ENCODE measurements around the gene BTBD17. TPM values are rescaled to one million over a fixed set of nuclear protein-coding genes. Genes with fewer than 3 reads are reported as not detected.

Gene BTBD17
- total and polyA plus RNA-seq, 7 donors, result 0.03 TPM; not detected in 6

DNA sequence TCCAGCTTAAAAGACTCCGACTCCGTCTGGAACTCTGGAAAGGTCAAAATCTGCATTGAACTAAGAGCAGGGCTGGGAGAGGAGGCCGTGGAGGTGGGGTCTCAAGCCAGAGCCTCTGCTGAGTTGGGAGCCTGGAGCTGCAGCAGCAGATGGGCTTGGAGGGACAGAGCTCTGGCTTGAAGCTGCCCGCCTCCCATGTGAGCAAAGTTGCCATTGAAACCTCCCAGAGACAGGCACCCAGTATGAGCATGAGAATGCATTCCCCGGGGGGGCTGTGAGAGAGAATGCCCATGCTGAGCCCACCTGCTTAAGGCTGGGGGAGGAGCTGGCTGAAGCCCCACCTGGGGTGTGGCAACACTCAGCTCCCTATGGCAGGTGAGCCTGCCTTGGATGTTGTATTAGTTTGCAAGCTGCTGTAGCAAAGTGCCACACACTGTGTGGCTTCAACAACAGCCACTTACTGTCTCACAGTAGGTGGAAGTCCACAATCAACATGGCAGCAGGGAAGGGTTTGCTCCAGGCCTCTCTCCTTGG is 26.1 kb downstream of the BTBD17 start:
- no peak overlapping the region for H3K4me3 ChIP-seq
- H3K36me3 ChIP-seq, result no peaks in the 10 kb centered on the region
- no peaks in the 10 kb centered on the region for H3K4me1 ChIP-seq
- TF ChIP-seq POLR2AphosphoS5 (IDR thresholded peaks at IDR 0.05) (no peak), POLR2A (IDR thresholded peaks at IDR 0.05) (no peak), EP300 (IDR thresholded peaks at IDR 0.05) (no peak)
- TF ChIP-seq, protein P1, sequence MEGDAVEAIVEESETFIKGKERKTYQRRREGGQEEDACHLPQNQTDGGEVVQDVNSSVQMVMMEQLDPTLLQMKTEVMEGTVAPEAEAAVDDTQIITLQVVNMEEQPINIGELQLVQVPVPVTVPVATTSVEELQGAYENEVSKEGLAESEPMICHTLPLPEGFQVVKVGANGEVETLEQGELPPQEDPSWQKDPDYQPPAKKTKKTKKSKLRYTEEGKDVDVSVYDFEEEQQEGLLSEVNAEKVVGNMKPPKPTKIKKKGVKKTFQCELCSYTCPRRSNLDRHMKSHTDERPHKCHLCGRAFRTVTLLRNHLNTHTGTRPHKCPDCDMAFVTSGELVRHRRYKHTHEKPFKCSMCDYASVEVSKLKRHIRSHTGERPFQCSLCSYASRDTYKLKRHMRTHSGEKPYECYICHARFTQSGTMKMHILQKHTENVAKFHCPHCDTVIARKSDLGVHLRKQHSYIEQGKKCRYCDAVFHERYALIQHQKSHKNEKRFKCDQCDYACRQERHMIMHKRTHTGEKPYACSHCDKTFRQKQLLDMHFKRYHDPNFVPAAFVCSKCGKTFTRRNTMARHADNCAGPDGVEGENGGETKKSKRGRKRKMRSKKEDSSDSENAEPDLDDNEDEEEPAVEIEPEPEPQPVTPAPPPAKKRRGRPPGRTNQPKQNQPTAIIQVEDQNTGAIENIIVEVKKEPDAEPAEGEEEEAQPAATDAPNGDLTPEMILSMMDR (IDR thresholded peaks at IDR 0.05), result no peak
- no peak overlapping the region for H3K27ac ChIP-seq
- intact Hi-C loops (cut with DNase I), result no loop called here
- DNase-seq, result no peak
- H3K9me3 ChIP-seq, result peaks cover 0 to 2% (median 0%) of the 10 kb centered on the region in 4 donors
- peaks cover 0 to 38% (median 0%) of the 10 kb centered on the region in 3 donors for H3K27me3 ChIP-seq
- WGBS, 2 donors, result 85 to 88% methylated on average over 5 of the region's 5 CpGs

- TF ChIP-seq EP300 (IDR thresholded peaks at IDR 0.05) (no peak), POLR2AphosphoS5 (IDR thresholded peaks at IDR 0.05) (no peak), POLR2A (IDR thresholded peaks at IDR 0.05) (no peak)
- TF ChIP-seq, protein P1 (IDR thresholded peaks at IDR 0.05), result no peak
- H3K27ac ChIP-seq, result no peak overlapping the region
- peaks cover 0 to 33% (median 0%) of the 10 kb centered on the region in 3 donors for H3K27me3 ChIP-seq
These were observed 27.2 kb downstream of the BTBD17 start for GRCh38 chr17:74334393-74335039.

GRCh38 chr17:74332763-74333283 is 28.8 kb downstream of the BTBD17 start:
- Histone ChIP-seq H3K4me3 (no peak overlapping the region), H3K36me3 (no peaks in the 10 kb centered on the region), H3K27me3 (peaks cover 0 to 27% (median 10%) of the 10 kb centered on the region in 3 donors), H3K27ac (no peak overlapping the region), H3K4me1 (no peaks in the 10 kb centered on the region), H3K9me3 (peaks cover 0 to 2% (median 0%) of the 10 kb centered on the region in 4 donors)
- no peak for DNase-seq
- TF ChIP-seq EP300 (IDR thresholded peaks at IDR 0.05), result no peak
- TF ChIP-seq, protein P1 (IDR thresholded peaks at IDR 0.05), result no peak
- intact Hi-C loops (cut with DNase I), result no loop called here
- 14 to 26% methylated on average over 11 of the region's 11 CpGs for WGBS, 2 donors

More at GRCh38 chr17:74334393-74335039, 27.2 kb downstream of the BTBD17 start:
- intact Hi-C loops (cut with DNase I), result no loop called here
- Histone ChIP-seq H3K4me1 (no peaks in the 10 kb centered on the region), H3K36me3 (no peaks in the 10 kb centered on the region), H3K4me3 (no peak overlapping the region), H3K9me3 (peaks cover 0 to 2% (median 0%) of the 10 kb centered on the region in 4 donors)
- no peak for DNase-seq
- WGBS, 2 donors, result 76 to 81% methylated on average over 2 of the region's 2 CpGs

GRCh38 chr17:74332017-74332650 is 29.5 kb downstream of the BTBD17 start:
- DNase-seq, result no peak
- 65 to 68% methylated on average over 7 of the region's 7 CpGs for WGBS, 2 donors
- TF ChIP-seq, protein P1 (IDR thresholded peaks at IDR 0.05), result no peak
- no peak for TF ChIP-seq EP300 (IDR thresholded peaks at IDR 0.05)
- TF ChIP-seq POLR2A (IDR thresholded peaks at IDR 0.05), result no peak
- TF ChIP-seq POLR2AphosphoS5 (IDR thresholded peaks at IDR 0.05), result no peak
- intact Hi-C loops (cut with DNase I), result no loop called here
- no peaks in the 10 kb centered on the region for H3K36me3 ChIP-seq
- no peak overlapping the region for H3K27ac ChIP-seq
- no peak overlapping the region for H3K4me3 ChIP-seq
- H3K4me1 ChIP-seq, result no peaks in the 10 kb centered on the region
- peaks cover 0 to 2% (median 0%) of the 10 kb centered on the region in 4 donors for H3K9me3 ChIP-seq
- H3K27me3 ChIP-seq, result peaks cover 4 to 30% (median 16%) of the 10 kb centered on the region in 3 donors
